Measurements from ENCODE around the gene ADK. TPM values are rescaled to one million over a fixed set of nuclear protein-coding genes. Genes with fewer than 3 reads are reported as not detected.

The ADK gene
- total and polyA plus RNA-seq, 10 donors: 11.1 to 40.5 (median 32.1) TPM

GRCh38 chr10:74305730-74306129, 154.7 kb downstream of the ADK start:
- Histone ChIP-seq H3K27me3 (replicated peaks in 1 of 7) (no peaks in the 10 kb centered on the region), H3K4me1 (peaks cover 0 to 5% (median 2%) of the 10 kb centered on the region in 6 donors), H3K9me3 (no peaks in the 10 kb centered on the region), H3K4me3 (no peak overlapping the region), H3K27ac (no peak overlapping the region), H3K36me3 (no peaks in the 10 kb centered on the region)
- TF ChIP-seq POLR2AphosphoS5 (IDR thresholded peaks at IDR 0.05) (no peak), POLR2A (IDR thresholded peaks at IDR 0.05) (no peak)
- TF ChIP-seq, protein P1, sequence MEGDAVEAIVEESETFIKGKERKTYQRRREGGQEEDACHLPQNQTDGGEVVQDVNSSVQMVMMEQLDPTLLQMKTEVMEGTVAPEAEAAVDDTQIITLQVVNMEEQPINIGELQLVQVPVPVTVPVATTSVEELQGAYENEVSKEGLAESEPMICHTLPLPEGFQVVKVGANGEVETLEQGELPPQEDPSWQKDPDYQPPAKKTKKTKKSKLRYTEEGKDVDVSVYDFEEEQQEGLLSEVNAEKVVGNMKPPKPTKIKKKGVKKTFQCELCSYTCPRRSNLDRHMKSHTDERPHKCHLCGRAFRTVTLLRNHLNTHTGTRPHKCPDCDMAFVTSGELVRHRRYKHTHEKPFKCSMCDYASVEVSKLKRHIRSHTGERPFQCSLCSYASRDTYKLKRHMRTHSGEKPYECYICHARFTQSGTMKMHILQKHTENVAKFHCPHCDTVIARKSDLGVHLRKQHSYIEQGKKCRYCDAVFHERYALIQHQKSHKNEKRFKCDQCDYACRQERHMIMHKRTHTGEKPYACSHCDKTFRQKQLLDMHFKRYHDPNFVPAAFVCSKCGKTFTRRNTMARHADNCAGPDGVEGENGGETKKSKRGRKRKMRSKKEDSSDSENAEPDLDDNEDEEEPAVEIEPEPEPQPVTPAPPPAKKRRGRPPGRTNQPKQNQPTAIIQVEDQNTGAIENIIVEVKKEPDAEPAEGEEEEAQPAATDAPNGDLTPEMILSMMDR (IDR thresholded peaks at IDR 0.05 in 8 of 11, conservative IDR thresholded peaks at IDR 0.05 in 3 of 11): no peak
- 90 to 95% (median 92%) methylated on average over 3 of the region's 3 CpGs for WGBS, 5 donors
- intact Hi-C loops (cut with DNase I; ENCODE audit: low total_unique reads): no loop called here
- DNase-seq: no peak

- intact Hi-C loops (cut with DNase I; ENCODE audit: low total_unique reads): no loop called here
- H3K27me3 ChIP-seq (replicated peaks in 1 of 7): no peaks in the 10 kb centered on the region
- TF ChIP-seq POLR2AphosphoS5 (IDR thresholded peaks at IDR 0.05) (no peak), POLR2A (IDR thresholded peaks at IDR 0.05) (no peak)
- TF ChIP-seq, protein P1 (IDR thresholded peaks at IDR 0.05 in 8 of 11, conservative IDR thresholded peaks at IDR 0.05 in 3 of 11): no peak
- H3K27ac ChIP-seq: no peak overlapping the region
- no peaks in the 10 kb centered on the region for H3K4me1 ChIP-seq
- no peak overlapping the region for H3K4me3 ChIP-seq
- 69 to 94% (median 81%) methylated on average over 3 of the region's 3 CpGs for WGBS, 5 donors
- H3K9me3 ChIP-seq: no peaks in the 10 kb centered on the region
- no peak for DNase-seq
- H3K36me3 ChIP-seq: no peaks in the 10 kb centered on the region
These were observed 155.4 kb downstream of the ADK start for GRCh38 chr10:74306227-74306982.

GRCh38 chr10:74307061-74307651, 156.1 kb downstream of the ADK start:
- intact Hi-C loops (cut with DNase I; ENCODE audit: low total_unique reads): no loop called here
- Histone ChIP-seq H3K9me3 (no peaks in the 10 kb centered on the region), H3K27ac (no peak overlapping the region), H3K36me3 (no peaks in the 10 kb centered on the region), H3K4me3 (no peak overlapping the region), H3K27me3 (replicated peaks in 1 of 7) (no peaks in the 10 kb centered on the region), H3K4me1 (no peaks in the 10 kb centered on the region)
- DNase-seq: no peak
- no peak for TF ChIP-seq POLR2A (IDR thresholded peaks at IDR 0.05)
- TF ChIP-seq, protein P1 (IDR thresholded peaks at IDR 0.05 in 8 of 11, conservative IDR thresholded peaks at IDR 0.05 in 3 of 11): no peak
- TF ChIP-seq POLR2AphosphoS5 (IDR thresholded peaks at IDR 0.05): no peak
- 80 to 86% (median 85%) methylated on average over 3 of the region's 3 CpGs for WGBS, 5 donors

DNA sequence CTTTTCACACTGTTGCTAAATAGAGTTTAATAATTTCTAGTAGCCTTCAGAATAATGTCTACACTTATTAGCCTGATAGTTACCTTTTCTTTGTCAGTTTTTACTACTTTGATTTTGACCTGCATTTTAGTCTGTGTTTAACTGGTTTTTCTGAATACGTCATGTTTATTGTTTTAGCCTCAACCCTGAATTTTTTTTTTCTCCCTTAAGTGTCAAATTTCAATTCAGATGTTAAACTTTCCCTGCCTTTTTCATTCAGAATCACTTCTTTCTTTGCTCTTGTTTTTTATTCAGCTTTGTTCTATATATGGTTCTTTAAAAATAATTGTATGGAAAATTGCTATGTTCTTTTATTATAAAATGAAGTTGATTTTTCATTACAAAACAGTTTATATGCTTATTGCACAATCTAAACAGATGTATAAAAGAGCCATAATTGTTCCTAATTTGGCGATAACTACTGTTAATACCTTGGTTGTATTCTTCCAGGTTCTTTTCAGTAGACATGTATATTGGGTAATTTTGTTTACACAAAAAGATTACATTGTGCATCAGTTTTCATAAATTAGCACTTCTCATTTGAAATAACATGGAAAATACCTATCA, 159.7 kb downstream of the ADK start:
- H3K27ac ChIP-seq: no peak overlapping the region
- peaks cover 0 to 20% (median 4%) of the 10 kb centered on the region in 6 donors for H3K4me1 ChIP-seq
- no peak for DNase-seq
- intact Hi-C loops (cut with DNase I; ENCODE audit: low total_unique reads): no loop called here
- WGBS, 5 donors: 93 to 99% (median 98%) methylated on average over 2 of the region's 2 CpGs
- H3K36me3 ChIP-seq: peaks cover 0 to 8% (median 0%) of the 10 kb centered on the region in 6 donors
- no peaks in the 10 kb centered on the region for H3K27me3 ChIP-seq (replicated peaks in 1 of 7)
- H3K9me3 ChIP-seq: no peaks in the 10 kb centered on the region
- no peak for TF ChIP-seq POLR2A (IDR thresholded peaks at IDR 0.05)
- TF ChIP-seq POLR2AphosphoS5 (IDR thresholded peaks at IDR 0.05): no peak
- TF ChIP-seq, protein P1 (IDR thresholded peaks at IDR 0.05 in 8 of 11, conservative IDR thresholded peaks at IDR 0.05 in 3 of 11): no peak
- H3K4me3 ChIP-seq: no peak overlapping the region
